Epithelial cell of esophagus (primary cell): ENCODE measurements around the gene ABHD17A.

ENCODE experiments used
- DNase-seq: peaks from one replicate; pipeline ENCODE4 v3.0.0; 2010; ENCODE audit warnings: low read depth
- H3K4me3 ChIP-seq: 2 replicates; pipeline ENCODE4 v1.5.1; 2011; ENCODE audit warnings: mild to moderate bottlenecking, low read length, control low read depth
- TF ChIP-seq, protein P1 (sequence below): IDR thresholded peaks from 2 replicates; pipeline ENCODE4 v1.5.1; 2011; ENCODE audit warnings: low read depth, mild to moderate bottlenecking, low read length, control low read depth, inconsistent platforms; ENCODE audit not compliant: insufficient read depth; ENCODE audit errors: missing control alignments

Gene ABHD17A

DNA sequence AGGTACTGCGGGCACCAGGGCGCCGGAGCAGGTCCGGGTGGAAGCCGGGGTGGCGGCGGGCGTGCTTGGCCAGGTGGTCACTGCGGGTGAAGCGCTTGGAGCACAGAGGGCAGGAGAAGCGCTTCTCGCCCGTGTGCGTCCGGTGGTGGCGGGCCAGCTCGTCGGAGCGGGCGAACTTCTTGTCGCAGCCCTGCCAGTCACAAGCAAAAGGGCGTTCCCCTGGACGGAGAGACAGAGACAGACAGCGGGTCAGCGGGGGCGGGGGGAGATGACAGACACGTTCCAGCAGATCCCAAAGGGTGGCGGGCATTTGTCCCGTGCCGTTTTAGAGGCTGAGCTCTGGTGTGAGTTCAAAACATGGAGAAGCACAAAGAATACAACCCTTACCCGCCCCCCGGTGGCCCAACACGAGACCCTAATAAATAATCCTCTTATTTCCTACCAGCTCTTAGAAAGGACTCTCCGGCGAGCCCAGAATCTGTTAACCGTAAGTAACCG, 30.7 kb downstream of the ABHD17A start:
- no peak for DNase-seq
- H3K4me3 ChIP-seq: peak overlapping the region; percentile 35
- TF ChIP-seq, protein P1, sequence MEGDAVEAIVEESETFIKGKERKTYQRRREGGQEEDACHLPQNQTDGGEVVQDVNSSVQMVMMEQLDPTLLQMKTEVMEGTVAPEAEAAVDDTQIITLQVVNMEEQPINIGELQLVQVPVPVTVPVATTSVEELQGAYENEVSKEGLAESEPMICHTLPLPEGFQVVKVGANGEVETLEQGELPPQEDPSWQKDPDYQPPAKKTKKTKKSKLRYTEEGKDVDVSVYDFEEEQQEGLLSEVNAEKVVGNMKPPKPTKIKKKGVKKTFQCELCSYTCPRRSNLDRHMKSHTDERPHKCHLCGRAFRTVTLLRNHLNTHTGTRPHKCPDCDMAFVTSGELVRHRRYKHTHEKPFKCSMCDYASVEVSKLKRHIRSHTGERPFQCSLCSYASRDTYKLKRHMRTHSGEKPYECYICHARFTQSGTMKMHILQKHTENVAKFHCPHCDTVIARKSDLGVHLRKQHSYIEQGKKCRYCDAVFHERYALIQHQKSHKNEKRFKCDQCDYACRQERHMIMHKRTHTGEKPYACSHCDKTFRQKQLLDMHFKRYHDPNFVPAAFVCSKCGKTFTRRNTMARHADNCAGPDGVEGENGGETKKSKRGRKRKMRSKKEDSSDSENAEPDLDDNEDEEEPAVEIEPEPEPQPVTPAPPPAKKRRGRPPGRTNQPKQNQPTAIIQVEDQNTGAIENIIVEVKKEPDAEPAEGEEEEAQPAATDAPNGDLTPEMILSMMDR: no peak

DNA sequence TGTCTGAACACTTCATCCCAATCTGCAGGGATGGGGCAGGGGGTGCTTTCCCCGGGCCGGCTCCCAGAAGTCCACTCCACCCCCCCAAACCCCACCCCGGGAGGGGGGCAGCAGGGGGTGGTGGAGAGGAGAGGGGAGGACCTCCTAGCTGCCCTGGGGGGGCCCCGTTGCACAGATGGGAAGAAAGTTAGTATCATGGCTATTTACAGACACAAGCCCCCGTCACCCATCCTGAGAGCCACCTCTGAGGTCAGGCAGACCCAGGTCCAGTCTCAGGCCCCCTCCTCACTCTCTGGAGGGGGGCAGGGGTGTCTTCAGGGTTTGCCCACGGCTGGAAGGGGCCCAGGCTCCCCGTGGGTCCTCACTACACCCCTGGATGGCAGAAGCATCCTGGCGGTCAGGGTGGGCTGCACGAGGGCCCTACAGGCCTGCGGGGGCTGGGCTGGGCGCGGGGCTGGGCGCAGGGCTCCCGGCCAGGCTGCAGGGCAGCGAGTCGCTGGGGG, 31.2 kb downstream of the ABHD17A start:
- H3K4me3 ChIP-seq: no peak overlapping the region
- DNase-seq: no peak
- TF ChIP-seq, protein P1: no peak

DNA sequence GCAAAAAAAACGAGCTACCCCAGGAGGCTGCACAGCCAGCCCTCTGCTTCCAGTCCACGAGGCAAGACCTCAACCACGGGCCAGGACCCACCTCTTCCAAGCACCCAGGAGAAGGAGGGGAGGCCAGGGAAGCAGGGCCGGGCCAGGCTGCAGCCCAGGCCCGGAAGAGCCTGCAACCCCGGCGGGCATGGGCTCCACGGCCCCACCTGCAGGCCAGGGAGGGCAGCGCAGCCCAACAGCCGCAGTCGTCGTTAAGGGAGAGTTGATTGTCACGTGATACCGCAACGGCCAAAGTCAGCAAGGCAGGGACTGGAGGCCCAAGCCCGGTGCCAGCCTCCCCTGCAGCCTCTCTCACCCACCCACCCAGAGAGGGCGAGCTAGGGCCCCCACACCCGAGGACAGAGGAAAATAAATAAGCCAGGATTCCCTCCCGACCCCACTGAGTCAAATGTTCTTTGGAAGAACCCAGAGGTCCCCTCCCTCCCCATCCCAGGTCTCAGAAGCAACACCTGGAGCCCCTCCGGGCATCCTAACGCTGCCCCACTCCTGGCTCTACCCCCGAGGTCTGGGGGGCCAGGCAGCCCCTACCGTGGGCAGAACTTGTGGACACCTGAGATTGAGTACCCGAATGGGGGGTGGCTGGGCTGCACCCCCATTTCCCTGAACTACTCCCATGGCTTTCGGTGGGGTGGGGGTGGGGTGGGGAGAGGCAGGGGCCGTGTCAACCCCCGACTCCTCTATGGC, 31.8 kb downstream of the ABHD17A start:
- peak; percentile 85 for DNase-seq

DNA sequence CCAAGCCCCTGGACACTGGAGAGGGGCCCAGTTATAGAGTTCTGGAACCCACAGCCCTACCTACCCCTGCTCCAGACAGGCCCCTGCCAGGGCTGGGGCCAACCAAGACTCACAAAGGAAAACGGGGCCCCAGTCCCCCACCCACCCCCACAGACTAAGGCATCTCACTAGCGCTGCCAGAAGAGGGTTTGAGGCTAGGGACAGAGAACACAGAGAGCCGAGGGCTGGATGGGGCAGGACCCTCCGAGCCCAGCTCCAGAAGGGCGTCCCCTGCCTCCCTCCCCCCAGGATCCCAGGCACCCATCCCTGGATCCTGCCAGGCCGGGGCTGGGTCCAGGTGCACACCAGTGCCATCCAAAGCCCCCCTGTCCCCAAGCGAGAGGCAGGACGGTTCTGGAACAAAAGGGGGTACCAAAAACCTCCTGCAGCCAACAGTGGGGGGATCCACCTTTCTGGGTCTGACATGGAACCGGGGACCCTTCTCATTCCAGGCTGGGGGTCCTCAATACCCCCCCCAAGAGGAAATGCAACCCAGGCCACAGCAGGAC, 32.6 kb downstream of the ABHD17A start:
- TF ChIP-seq, protein P1: no peak
- no peak for DNase-seq
- H3K4me3 ChIP-seq: no peak overlapping the region

More for the DNA sequence above, 31.8 kb downstream of the ABHD17A start:
- TF ChIP-seq, protein P1: peak; percentile 83
- H3K4me3 ChIP-seq: no peak overlapping the region

DNA sequence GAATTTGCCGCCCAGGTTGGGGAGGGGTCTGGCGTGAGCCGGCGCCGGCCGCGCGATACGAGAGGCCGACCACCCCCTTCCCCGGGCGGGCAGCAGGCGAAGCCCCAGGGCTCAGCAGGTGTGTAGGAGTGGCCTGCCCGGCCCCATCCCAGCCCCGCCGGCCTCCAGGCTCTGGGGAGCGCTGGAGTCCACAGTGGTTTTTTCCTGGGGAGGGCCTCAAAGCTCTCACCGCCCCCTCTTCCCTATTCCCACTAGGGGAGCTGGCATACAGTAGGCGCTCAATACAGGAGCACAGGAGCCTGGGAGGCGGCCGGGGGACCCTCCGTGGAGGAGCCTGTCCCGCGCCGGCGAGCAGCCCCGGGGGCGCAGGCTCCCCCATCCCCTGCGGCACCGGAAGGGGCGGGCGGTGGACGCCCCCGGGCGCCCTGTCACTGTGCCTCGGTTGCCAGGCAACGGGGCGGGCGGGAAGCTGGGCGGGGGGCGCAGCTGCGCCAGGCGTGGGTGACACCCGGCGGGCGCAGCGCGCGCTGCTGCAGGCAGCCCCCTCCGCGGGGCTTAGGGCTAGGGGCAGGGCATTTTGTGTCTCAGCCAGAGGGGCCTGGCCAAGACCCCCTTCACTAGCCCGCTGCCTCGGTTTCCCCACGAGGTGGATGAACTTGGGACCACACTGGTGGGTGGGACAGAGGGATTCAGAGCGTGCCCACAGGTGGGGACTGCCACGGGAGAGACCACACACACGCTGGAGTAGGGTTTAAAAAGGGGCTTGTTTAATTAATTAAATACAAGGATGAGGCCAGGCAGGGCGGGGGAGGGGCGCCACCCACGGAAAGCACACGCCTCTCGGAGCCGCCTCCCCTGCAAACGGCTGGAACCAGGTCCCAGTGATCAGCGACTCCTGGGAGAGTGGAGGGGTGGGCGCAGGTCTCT, 33.4 kb downstream of the ABHD17A start:
- TF ChIP-seq, protein P1: no peak
- no peak overlapping the region for H3K4me3 ChIP-seq
- no peak for DNase-seq

DNA sequence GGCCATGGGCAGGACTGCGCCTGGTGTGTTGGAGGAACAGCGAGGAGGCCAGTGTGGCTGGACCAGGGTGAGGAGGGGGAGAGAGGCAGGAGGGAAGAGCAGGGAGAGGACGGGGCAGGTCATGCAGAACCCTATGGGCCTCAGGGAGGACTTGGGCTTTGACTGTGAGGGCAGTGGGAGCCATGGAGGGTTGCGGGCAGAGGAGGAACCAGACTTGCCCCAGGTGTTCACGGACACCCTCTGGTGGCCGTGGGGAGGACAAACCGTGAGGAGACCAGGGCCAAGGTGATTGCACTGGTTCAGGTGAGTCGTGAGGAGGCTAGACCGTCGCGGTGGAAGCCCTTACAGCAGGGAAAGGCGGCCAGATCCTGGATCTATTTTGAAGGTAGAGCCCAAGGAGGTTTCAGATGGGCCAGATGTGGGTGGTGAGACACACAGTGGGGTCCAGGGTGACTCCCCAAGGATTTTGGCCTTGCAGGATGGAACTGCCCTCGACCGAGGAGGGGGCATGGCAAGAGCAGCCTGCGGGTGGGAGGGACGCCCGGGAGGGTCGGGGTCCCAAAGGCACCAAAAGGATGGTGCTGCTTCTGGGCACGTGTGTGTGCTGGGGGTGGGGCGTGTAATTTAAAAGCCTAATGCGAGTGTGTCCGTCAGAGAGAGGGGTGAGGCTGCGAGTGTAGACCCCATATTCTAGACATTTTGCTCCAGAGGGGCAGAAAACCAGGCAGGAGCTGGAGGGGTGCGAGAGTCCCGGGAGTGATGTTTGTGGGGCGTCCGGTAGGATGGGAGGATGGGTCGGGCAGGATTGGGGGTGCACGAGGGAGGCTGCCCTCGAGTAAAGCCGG, 34.3 kb downstream of the ABHD17A start:
- TF ChIP-seq, protein P1: peak; percentile 27
- no peak overlapping the region for H3K4me3 ChIP-seq
- DNase-seq: no peak
